ENCODE measurements around the gene DNPEP. TPM values are rescaled to one million over a fixed set of nuclear protein-coding genes. Genes with fewer than 3 reads are reported as not detected.

The DNPEP gene
- total RNA-seq, 1 experiment from 2014 or later: 69.2 TPM

- no peaks in the 10 kb centered on the region for H3K36me3 ChIP-seq (ENCODE audit: insufficient read depth, low read length, poor library complexity, severe bottlenecking)
- no peaks in the 10 kb centered on the region for H3K9me3 ChIP-seq (ENCODE audit: low read depth, low read length, poor library complexity, severe bottlenecking)
- intact Hi-C loops (cut with micrococcal nuclease; ENCODE audit: unreplicated experiment): no loop called here
- CTCF ChIA-PET: no interaction called here
- POLR2A ChIA-PET (ENCODE audit: low non-redundant PET): no interaction called here
- TF ChIP-seq EZH2 (IDR thresholded peaks at IDR 0.05; ENCODE audit: borderline replicate concordance, low read depth, low read length, poor library complexity, severe bottlenecking) (no peak), CTCF (conservative IDR thresholded peaks at IDR 0.05; ENCODE audit: low read depth, low read length) (no peak)
- H3K27me3 ChIP-seq (replicated peaks; ENCODE audit: insufficient read depth, low read depth, low read length, poor library complexity): no peaks in the 10 kb centered on the region
- H3K27ac ChIP-seq (ENCODE audit: low read depth, low read length, poor library complexity, severe bottlenecking): no peak overlapping the region
- H3K4me1 ChIP-seq (ENCODE audit: insufficient read depth, low read length, poor library complexity, severe bottlenecking): no peaks in the 10 kb centered on the region
- no peak overlapping the region for H3K4me3 ChIP-seq (ENCODE audit: low read depth, low read length, poor library complexity, severe bottlenecking)
- no TSS peak for BruUV-seq (replicated peaks)
- no peak for DNase-seq (ENCODE audit: low spot score)
Measured at GRCh38 chr2:219425238-219426067, 37.7 kb upstream of the DNPEP start.

GRCh38 chr2:219423652-219424377 is 36.1 kb upstream of the DNPEP start:
- BruUV-seq (replicated peaks): no TSS peak
- DNase-seq (ENCODE audit: low spot score): no peak
- no peaks in the 10 kb centered on the region for H3K9me3 ChIP-seq (ENCODE audit: low read depth, low read length, poor library complexity, severe bottlenecking)
- no peak overlapping the region for H3K27ac ChIP-seq (ENCODE audit: low read depth, low read length, poor library complexity, severe bottlenecking)
- intact Hi-C loops (cut with micrococcal nuclease; ENCODE audit: unreplicated experiment): no loop called here
- POLR2A ChIA-PET (ENCODE audit: low non-redundant PET): no interaction called here
- H3K4me3 ChIP-seq (ENCODE audit: low read depth, low read length, poor library complexity, severe bottlenecking): no peak overlapping the region
- H3K36me3 ChIP-seq (ENCODE audit: insufficient read depth, low read length, poor library complexity, severe bottlenecking): no peaks in the 10 kb centered on the region
- no peak for TF ChIP-seq CTCF (conservative IDR thresholded peaks at IDR 0.05; ENCODE audit: low read depth, low read length)
- no peak for TF ChIP-seq EZH2 (IDR thresholded peaks at IDR 0.05; ENCODE audit: borderline replicate concordance, low read depth, low read length, poor library complexity, severe bottlenecking)
- no peaks in the 10 kb centered on the region for H3K4me1 ChIP-seq (ENCODE audit: insufficient read depth, low read length, poor library complexity, severe bottlenecking)
- CTCF ChIA-PET: no interaction called here
- no peaks in the 10 kb centered on the region for H3K27me3 ChIP-seq (replicated peaks; ENCODE audit: insufficient read depth, low read depth, low read length, poor library complexity)

- CTCF ChIA-PET: interaction anchor here (0.5 kb wide), 1 partner anchor 9 kb away, joined by 3 read pairs; no protein-coding TSS in a partner anchor
Measured at GRCh38 chr2:219422952-219423534, 35.3 kb upstream of the DNPEP start.

More at GRCh38 chr2:219422952-219423534, 35.3 kb upstream of the DNPEP start:
- no peak for DNase-seq (ENCODE audit: low spot score)
- no peaks in the 10 kb centered on the region for H3K27me3 ChIP-seq (replicated peaks; ENCODE audit: insufficient read depth, low read depth, low read length, poor library complexity)
- no peaks in the 10 kb centered on the region for H3K36me3 ChIP-seq (ENCODE audit: insufficient read depth, low read length, poor library complexity, severe bottlenecking)
- no peak overlapping the region for H3K27ac ChIP-seq (ENCODE audit: low read depth, low read length, poor library complexity, severe bottlenecking)
- TF ChIP-seq CTCF (conservative IDR thresholded peaks at IDR 0.05; ENCODE audit: low read depth, low read length): no peak
- no peak for TF ChIP-seq EZH2 (IDR thresholded peaks at IDR 0.05; ENCODE audit: borderline replicate concordance, low read depth, low read length, poor library complexity, severe bottlenecking)
- no peaks in the 10 kb centered on the region for H3K9me3 ChIP-seq (ENCODE audit: low read depth, low read length, poor library complexity, severe bottlenecking)
- POLR2A ChIA-PET (ENCODE audit: low non-redundant PET): no interaction called here
- no peaks in the 10 kb centered on the region for H3K4me1 ChIP-seq (ENCODE audit: insufficient read depth, low read length, poor library complexity, severe bottlenecking)
- no peak overlapping the region for H3K4me3 ChIP-seq (ENCODE audit: low read depth, low read length, poor library complexity, severe bottlenecking)
- BruUV-seq (replicated peaks): no TSS peak
- intact Hi-C loops (cut with micrococcal nuclease; ENCODE audit: unreplicated experiment): no loop called here

All from A673 (cell line).